ENCODE results near the gene NQO1. TPM values are rescaled to one million over a fixed set of nuclear protein-coding genes. Genes with fewer than 3 reads are reported as not detected.

The NQO1 gene
- polyA plus RNA-seq, 1 experiment: 580 TPM

DNA sequence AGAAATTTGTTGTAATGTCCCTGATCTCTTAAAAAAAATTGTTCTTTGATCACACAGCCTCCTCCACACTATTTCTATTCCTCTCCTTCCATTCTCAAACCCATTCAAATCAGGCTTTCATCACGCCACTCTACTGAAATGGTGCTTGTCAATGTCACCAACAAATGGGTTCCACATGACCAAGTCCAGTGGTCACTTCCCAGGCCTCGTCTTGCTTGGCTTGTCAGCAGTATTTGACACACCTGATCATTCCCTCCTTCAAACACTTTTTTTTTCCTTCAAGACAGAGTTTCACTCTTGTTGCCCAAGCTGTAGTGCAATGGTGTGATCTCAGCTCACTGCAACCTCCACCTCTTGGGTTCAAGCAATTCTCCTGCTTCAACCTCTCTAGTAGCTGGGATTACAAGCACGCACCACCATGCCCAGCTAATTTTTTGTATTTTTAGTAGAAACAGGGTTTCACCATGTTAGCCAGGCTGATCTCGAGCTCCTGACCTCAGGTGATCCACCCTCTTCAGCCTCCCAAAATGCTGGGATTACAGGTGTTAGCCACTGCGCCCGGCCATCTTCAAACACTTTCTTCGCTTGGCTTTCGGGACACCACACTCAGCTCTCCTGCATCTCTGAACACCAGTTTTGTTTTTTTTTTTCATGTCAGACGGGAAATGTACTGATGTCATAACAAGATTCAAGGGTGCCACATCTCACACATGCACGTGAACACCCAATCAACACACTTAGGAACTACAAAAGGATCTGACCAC, 18.3 kb downstream of the NQO1 start:
- POLR2A ChIA-PET: interaction anchor here (0.6 to 1.4 kb wide), 3 partner anchors 47 to 140 kb away, joined by 4 to 5 read pairs (median 4); partner anchors contain the start of gene NOB1
- no peak for DNase-seq (ENCODE audit: low read depth, low spot score)
- H3K27me3 ChIP-seq (ENCODE audit: control insufficient read depth, insufficient read depth, low read length): no peaks in the 10 kb centered on the region
- H3K27ac ChIP-seq (ENCODE audit: low read depth, low read length): no peak overlapping the region
- CTCF ChIA-PET: interaction anchor here (0.7 to 3.1 kb wide), 7 partner anchors 8 to 312 kb away, joined by 4 to 33 read pairs (median 6); partner anchors contain the start of genes NOB1, NQO1 and WWP2
- no peak overlapping the region for H3K4me3 ChIP-seq (ENCODE audit: low read depth, low read length)
- no peaks in the 10 kb centered on the region for H3K9me3 ChIP-seq (ENCODE audit: control insufficient read depth, insufficient read depth, low read length)
- TF ChIP-seq, protein P1, sequence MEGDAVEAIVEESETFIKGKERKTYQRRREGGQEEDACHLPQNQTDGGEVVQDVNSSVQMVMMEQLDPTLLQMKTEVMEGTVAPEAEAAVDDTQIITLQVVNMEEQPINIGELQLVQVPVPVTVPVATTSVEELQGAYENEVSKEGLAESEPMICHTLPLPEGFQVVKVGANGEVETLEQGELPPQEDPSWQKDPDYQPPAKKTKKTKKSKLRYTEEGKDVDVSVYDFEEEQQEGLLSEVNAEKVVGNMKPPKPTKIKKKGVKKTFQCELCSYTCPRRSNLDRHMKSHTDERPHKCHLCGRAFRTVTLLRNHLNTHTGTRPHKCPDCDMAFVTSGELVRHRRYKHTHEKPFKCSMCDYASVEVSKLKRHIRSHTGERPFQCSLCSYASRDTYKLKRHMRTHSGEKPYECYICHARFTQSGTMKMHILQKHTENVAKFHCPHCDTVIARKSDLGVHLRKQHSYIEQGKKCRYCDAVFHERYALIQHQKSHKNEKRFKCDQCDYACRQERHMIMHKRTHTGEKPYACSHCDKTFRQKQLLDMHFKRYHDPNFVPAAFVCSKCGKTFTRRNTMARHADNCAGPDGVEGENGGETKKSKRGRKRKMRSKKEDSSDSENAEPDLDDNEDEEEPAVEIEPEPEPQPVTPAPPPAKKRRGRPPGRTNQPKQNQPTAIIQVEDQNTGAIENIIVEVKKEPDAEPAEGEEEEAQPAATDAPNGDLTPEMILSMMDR (IDR thresholded peaks at IDR 0.05; ENCODE audit: low read depth, low read length): no peak

GRCh38 chr16:69706975-69707340, 19.4 kb downstream of the NQO1 start:
- no peak for DNase-seq (ENCODE audit: low read depth, low spot score)
- H3K27ac ChIP-seq (ENCODE audit: low read depth, low read length): no peak overlapping the region
- no peaks in the 10 kb centered on the region for H3K27me3 ChIP-seq (ENCODE audit: control insufficient read depth, insufficient read depth, low read length)
- ChIA-PET CTCF (interaction anchor here (1.0 to 1.3 kb wide), 3 partner anchors 48 to 311 kb away, joined by 3 to 5 read pairs (median 5); partner anchors contain the start of gene NOB1), POLR2A (interaction anchor here (0.7 to 1.4 kb wide), 2 partner anchors 48 to 141 kb away, joined by 4 to 5 read pairs; partner anchors contain the start of gene NOB1)
- TF ChIP-seq, protein P1 (IDR thresholded peaks at IDR 0.05; ENCODE audit: low read depth, low read length): no peak
- H3K4me3 ChIP-seq (ENCODE audit: low read depth, low read length): no peak overlapping the region
- no peaks in the 10 kb centered on the region for H3K9me3 ChIP-seq (ENCODE audit: control insufficient read depth, insufficient read depth, low read length)

DNA sequence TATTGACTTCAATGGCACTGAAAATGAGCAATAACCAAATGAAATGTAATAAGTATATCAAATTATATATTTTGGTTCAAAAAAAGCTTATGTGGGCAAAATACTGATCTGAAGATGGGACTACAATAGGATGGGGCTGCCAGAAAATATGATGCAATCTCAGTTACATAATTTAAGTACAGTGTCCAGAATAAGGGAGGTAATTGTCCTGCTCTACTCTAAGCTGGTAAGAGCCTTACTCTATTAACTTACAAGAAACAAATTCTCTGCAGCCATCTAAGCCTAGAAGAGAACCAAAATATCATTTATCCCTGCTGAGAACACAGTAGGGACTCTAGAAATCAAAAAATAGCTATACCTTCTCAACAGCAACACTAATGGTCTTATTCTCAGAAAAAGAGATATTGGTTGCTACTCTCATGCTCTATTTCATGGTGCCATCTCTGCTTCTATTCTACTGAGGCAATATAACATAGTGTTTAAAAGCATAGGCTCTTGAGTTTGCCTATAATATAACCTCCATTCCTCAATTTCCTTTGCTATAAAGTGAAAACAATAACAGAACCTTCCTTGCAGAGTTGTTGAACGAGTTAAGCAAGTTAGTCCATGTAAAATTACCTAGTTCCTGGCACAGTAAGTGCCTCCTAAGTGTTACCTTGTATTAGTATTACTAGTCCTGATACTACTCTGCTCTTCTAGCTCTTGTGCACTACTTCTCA, 19.9 kb downstream of the NQO1 start:
- ChIA-PET POLR2A (interaction anchor here (1.4 kb wide), 1 partner anchor 48 kb away, joined by 4 read pairs; the partner anchor contains the start of gene NOB1), CTCF (interaction anchor here (1.0 to 1.3 kb wide), 3 partner anchors 48 to 310 kb away, joined by 3 to 5 read pairs (median 5); partner anchors contain the start of gene NOB1)
- no peak for DNase-seq (ENCODE audit: low read depth, low spot score)
- Histone ChIP-seq H3K4me3 (ENCODE audit: low read depth, low read length) (no peak overlapping the region), H3K27ac (ENCODE audit: low read depth, low read length) (no peak overlapping the region), H3K27me3 (ENCODE audit: control insufficient read depth, insufficient read depth, low read length) (no peaks in the 10 kb centered on the region), H3K9me3 (ENCODE audit: control insufficient read depth, insufficient read depth, low read length) (no peaks in the 10 kb centered on the region)
- TF ChIP-seq, protein P1 (IDR thresholded peaks at IDR 0.05; ENCODE audit: low read depth, low read length): no peak

GRCh38 chr16:69703638-69704037, 22.7 kb downstream of the NQO1 start:
- no peaks in the 10 kb centered on the region for H3K27me3 ChIP-seq (ENCODE audit: control insufficient read depth, insufficient read depth, low read length)
- ChIA-PET CTCF (interaction anchor here (0.9 to 1.7 kb wide), 3 partner anchors 51 to 308 kb away, joined by 6 to 8 read pairs (median 6); partner anchors contain the start of gene NOB1), POLR2A (interaction anchor here (1.7 kb wide), 1 partner anchor 307 kb away, joined by 3 read pairs; no protein-coding TSS in a partner anchor)
- no peak overlapping the region for H3K27ac ChIP-seq (ENCODE audit: low read depth, low read length)
- no peaks in the 10 kb centered on the region for H3K9me3 ChIP-seq (ENCODE audit: control insufficient read depth, insufficient read depth, low read length)
- no peak for DNase-seq (ENCODE audit: low read depth, low spot score)
- H3K4me3 ChIP-seq (ENCODE audit: low read depth, low read length): no peak overlapping the region
- TF ChIP-seq, protein P1 (IDR thresholded peaks at IDR 0.05; ENCODE audit: low read depth, low read length): no peak

Data from AG04450 (cell line).